ENCODE results near the gene ATXN3. TPM values are rescaled to one million over a fixed set of nuclear protein-coding genes. Genes with fewer than 3 reads are reported as not detected.

The ATXN3 gene
- polyA plus RNA-seq, 1 experiment = 8.6 TPM

DNA sequence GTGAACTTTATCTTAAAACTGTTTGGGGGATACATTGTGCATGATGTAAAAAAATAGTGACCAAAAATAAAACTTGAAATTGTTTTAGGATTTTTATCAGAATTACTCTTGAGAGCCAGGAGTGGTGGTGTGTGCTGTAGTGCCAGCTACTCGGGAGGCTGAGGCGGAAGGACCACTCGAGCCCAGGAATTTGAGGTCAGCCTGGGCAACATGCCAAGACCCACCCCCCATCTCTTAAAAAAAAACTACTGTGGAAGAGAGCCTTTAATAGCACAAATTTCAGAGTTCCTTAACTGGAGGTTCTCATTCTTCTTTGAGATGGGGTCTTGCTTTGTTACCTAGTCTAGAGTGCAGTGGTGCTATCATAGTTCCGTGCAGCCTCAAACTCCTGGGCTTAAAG, 36.9 kb upstream of the ATXN3 start:
- Histone ChIP-seq H3K36me3 (ENCODE audit: control insufficient read depth, insufficient read depth, low read length) (peaks cover 6% of the 10 kb centered on the region), H3K4me3 (ENCODE audit: low read depth, low read length) (no peak overlapping the region), H3K27me3 (ENCODE audit: control insufficient read depth, insufficient read depth, low read length) (no peaks in the 10 kb centered on the region)
- ChIA-PET CTCF (no interaction called here), POLR2A (no interaction called here)
- TF ChIP-seq, protein P1, sequence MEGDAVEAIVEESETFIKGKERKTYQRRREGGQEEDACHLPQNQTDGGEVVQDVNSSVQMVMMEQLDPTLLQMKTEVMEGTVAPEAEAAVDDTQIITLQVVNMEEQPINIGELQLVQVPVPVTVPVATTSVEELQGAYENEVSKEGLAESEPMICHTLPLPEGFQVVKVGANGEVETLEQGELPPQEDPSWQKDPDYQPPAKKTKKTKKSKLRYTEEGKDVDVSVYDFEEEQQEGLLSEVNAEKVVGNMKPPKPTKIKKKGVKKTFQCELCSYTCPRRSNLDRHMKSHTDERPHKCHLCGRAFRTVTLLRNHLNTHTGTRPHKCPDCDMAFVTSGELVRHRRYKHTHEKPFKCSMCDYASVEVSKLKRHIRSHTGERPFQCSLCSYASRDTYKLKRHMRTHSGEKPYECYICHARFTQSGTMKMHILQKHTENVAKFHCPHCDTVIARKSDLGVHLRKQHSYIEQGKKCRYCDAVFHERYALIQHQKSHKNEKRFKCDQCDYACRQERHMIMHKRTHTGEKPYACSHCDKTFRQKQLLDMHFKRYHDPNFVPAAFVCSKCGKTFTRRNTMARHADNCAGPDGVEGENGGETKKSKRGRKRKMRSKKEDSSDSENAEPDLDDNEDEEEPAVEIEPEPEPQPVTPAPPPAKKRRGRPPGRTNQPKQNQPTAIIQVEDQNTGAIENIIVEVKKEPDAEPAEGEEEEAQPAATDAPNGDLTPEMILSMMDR (IDR thresholded peaks at IDR 0.05; ENCODE audit: insufficient read depth, low read depth, low read length) = no peak
- DNase-seq (ENCODE audit: low read depth) = no peak

DNA sequence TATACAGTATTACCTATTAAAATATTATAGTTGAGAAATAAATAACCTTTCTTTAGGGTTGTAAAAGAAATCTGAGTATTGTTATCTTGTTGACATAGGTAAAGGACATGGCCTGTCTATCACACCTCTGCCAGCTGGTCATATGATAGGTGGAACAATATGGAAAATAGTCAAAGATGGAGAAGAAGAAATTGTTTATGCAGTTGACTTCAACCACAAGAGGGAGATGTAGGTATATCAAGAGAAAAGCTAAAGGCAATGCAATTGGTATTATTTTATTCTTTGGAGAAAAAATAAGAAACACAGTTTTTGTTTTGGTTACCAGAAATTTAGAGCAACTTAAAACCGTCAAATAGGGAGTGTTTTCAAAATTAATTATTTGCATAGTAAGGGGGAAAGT, 28.9 kb upstream of the ATXN3 start:
- TF ChIP-seq, protein P1 (IDR thresholded peaks at IDR 0.05; ENCODE audit: insufficient read depth, low read depth, low read length) = peak; percentile 65
- DNase-seq (ENCODE audit: low read depth) = no peak
- H3K27me3 ChIP-seq (ENCODE audit: control insufficient read depth, insufficient read depth, low read length) = no peaks in the 10 kb centered on the region
- CTCF ChIA-PET = interaction anchor here (0.7 to 7.1 kb wide), 18 partner anchors 10 to 651 kb away, joined by 3 to 72 read pairs (median 4); partner anchors contain the start of genes ATXN3, CPSF2 and NDUFB1
- no peak overlapping the region for H3K4me3 ChIP-seq (ENCODE audit: low read depth, low read length)
- POLR2A ChIA-PET = no interaction called here
- H3K36me3 ChIP-seq (ENCODE audit: control insufficient read depth, insufficient read depth, low read length) = peaks cover 2% of the 10 kb centered on the region

DNA sequence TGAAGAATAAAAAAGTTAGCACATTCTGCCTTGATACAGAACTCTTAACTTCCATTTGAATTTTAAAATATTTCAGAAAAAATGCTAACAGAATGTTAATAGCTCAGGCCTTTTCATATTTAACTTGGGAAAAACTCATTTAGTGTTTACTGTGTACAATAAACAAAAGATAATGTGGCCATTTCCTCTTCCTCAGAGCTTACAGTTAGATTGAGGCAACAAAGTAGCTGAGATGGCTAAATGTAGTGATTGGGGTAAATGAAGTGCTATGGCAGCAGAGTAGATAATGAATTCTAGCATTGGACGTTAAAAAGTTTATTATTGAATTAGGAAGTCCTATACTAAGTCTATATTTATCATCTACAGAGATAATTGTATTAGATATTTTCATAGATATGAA, 28.1 kb upstream of the ATXN3 start:
- TF ChIP-seq, protein P1 (IDR thresholded peaks at IDR 0.05; ENCODE audit: insufficient read depth, low read depth, low read length) = no peak
- ChIA-PET CTCF (interaction anchor here (0.6 to 7.1 kb wide), 10 partner anchors 11 to 651 kb away, joined by 3 to 72 read pairs (median 6); partner anchors contain the start of genes CPSF2 and NDUFB1), POLR2A (no interaction called here)
- H3K36me3 ChIP-seq (ENCODE audit: control insufficient read depth, insufficient read depth, low read length) = peaks cover 2% of the 10 kb centered on the region; the same call in 1 of the 2 replicates
- no peaks in the 10 kb centered on the region for H3K27me3 ChIP-seq (ENCODE audit: control insufficient read depth, insufficient read depth, low read length)
- no peak overlapping the region for H3K4me3 ChIP-seq (ENCODE audit: low read depth, low read length)
- DNase-seq (ENCODE audit: low read depth) = no peak

DNA sequence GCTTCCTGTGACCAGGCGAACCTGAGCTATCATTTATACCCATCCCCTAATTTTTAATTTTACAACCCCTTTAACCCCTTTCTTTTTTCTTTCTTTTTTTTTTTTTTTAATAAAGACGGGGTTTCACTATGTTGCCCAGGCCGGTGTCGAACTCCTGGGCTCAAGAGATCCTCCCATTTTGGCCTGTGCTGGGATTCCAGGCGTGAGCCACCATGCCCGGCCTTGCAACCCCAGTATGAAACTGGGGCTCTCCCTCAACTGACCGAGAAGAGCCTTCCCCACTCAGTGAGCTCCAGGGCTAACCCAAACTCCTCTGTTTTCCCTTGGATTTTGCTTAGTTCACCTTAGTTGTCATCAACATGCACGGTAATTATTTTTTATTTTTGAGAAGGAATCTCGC, 16.4 kb upstream of the ATXN3 start:
- Histone ChIP-seq H3K36me3 (ENCODE audit: control insufficient read depth, insufficient read depth, low read length) (no peaks in the 10 kb centered on the region), H3K4me3 (ENCODE audit: low read depth, low read length) (peak overlapping the region; percentile 82), H3K27me3 (ENCODE audit: control insufficient read depth, insufficient read depth, low read length) (no peaks in the 10 kb centered on the region)
- no peak for DNase-seq (ENCODE audit: low read depth)
- POLR2A ChIA-PET = interaction anchor here (0.9 kb wide), 1 partner anchor 16 kb away, joined by 3 read pairs; the partner anchor contains the start of gene ATXN3
- CTCF ChIA-PET = interaction anchor here (1.3 to 7.5 kb wide), 5 partner anchors 10 to 564 kb away, joined by 3 to 76 read pairs (median 6); partner anchors contain the start of gene ATXN3
- TF ChIP-seq, protein P1 (IDR thresholded peaks at IDR 0.05; ENCODE audit: insufficient read depth, low read depth, low read length) = no peak

DNA sequence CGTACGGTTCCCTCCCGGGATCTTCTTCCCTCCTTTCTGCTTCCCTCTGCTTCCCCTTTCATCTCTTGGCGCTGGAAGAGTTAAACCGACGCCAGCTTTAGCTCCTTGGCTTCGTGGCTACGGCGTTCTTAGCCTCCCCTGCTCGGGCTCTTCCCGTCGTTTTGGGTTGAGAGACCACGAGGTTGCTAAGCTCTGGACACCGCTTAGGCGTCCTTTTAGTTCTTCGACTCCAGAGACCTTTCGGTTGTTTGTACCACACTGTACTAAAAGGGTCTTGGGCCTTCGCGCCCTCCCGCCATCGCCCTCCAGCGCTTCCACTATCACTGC, 15.9 kb upstream of the ATXN3 start:
- H3K27me3 ChIP-seq (ENCODE audit: control insufficient read depth, insufficient read depth, low read length) = no peaks in the 10 kb centered on the region
- TF ChIP-seq, protein P1 (IDR thresholded peaks at IDR 0.05; ENCODE audit: insufficient read depth, low read depth, low read length) = no peak
- ChIA-PET CTCF (interaction anchor here (1.6 to 7.5 kb wide), 3 partner anchors 13 to 230 kb away, joined by 3 to 76 read pairs (median 26); partner anchors contain the start of gene ATXN3), POLR2A (interaction anchor here (0.5 to 1.1 kb wide), 4 partner anchors 9 to 37 kb away, joined by 3 to 4 read pairs (median 3); partner anchors contain the start of gene ATXN3)
- no peak for DNase-seq (ENCODE audit: low read depth)
- no peaks in the 10 kb centered on the region for H3K36me3 ChIP-seq (ENCODE audit: control insufficient read depth, insufficient read depth, low read length)
- H3K4me3 ChIP-seq (ENCODE audit: low read depth, low read length) = peak overlapping the region; percentile 82

Data from BJ (cell line).